ENCODE data around the gene DNASE1L3.
"Not testable (repeated sequence)": the region's sequence is repeated elsewhere in the genome, so short reads cannot be mapped to it uniquely, and the experiment has no call there.

DNASE1L3 gene, protein sequence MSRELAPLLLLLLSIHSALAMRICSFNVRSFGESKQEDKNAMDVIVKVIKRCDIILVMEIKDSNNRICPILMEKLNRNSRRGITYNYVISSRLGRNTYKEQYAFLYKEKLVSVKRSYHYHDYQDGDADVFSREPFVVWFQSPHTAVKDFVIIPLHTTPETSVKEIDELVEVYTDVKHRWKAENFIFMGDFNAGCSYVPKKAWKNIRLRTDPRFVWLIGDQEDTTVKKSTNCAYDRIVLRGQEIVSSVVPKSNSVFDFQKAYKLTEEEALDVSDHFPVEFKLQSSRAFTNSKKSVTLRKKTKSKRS

DNA sequence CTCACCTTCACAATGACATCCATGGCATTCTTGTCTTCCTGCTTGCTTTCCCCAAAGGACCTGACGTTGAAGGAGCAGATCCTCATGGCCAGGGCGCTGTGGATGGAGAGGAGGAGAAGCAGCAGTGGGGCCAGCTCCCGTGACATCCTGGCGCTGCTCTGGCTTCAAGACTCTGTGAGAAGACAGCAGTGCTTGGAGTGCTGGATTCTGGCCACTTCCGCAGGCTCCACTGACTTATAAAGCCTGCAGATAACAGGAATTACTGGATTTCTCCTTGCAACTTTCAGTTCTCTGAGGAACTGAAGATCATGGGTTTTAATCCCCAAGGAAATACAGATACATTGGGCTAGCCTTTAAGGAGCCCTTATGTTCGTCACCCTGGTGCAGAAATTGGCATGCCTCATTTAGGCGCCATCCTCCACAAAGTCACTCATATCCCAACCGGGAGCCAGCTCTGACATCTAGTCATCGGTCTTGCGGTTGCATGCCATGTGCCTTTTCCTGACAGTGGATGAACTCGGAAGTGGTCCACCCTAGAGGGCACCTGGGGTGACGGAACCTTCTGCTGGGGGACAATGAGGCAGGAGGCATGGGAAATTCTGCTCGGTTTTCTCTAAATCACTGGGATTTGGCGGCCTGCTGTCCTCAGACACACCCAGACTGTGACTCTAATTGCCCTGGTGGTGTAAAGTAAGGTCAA, at the start of gene DNASE1L3:
DNASE1L3 (minus strand) TSS at position 212 of the 700 bp plus-strand sequence; CDS start at position 146, 66 bp downstream.
- DNase-seq: no peak

- DNase-seq: no peak
These were observed 49.5 kb upstream of the DNASE1L3 start for GRCh38 chr3:58260261-58260731.

DNA sequence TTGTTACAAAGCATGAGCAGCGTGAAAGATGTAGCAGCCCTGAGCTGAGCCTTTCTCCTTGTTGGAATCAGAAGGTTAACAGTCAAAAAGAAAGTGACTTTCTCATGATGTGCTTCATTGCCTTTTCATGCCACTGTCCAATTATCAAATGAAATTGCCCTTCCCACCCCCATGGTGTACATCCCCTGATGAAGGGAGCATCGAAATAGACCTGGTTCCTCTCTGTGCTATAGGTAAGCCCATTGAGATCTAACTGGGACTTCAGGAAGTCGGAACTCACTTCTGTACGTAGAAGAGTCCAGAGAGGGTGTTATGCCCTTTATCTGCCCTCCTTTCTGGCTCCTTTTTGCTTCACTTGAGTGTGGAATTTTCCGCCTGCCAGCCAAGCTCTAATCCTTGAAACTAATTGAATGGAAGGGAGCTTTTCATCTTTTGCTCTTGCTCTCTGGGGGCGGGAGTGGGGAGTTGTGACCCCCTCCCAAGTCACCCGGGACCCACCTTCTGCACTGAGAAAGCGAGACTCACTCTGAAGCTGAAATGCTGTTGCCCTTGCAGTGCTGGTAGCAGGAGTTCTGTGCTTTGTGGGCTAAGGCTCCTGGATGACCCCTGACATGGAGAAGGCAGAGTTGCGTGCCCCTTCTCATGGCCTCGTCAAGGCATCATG, 47.8 kb upstream of the DNASE1L3 start:
- DNase-seq: no peak

GRCh38 chr3:58256511-58256910, 45.7 kb upstream of the DNASE1L3 start:
- no peak for DNase-seq

GRCh38 chr3:58256061-58256460, 45.3 kb upstream of the DNASE1L3 start:
- no peak for DNase-seq

- DNase-seq: no peak
These were observed 43.4 kb upstream of the DNASE1L3 start for GRCh38 chr3:58254144-58254543.

GRCh38 chr3:58251631-58252035, 40.9 kb upstream of the DNASE1L3 start:
- peak in 1 of 3 experiments; percentile 6 for DNase-seq

DNA sequence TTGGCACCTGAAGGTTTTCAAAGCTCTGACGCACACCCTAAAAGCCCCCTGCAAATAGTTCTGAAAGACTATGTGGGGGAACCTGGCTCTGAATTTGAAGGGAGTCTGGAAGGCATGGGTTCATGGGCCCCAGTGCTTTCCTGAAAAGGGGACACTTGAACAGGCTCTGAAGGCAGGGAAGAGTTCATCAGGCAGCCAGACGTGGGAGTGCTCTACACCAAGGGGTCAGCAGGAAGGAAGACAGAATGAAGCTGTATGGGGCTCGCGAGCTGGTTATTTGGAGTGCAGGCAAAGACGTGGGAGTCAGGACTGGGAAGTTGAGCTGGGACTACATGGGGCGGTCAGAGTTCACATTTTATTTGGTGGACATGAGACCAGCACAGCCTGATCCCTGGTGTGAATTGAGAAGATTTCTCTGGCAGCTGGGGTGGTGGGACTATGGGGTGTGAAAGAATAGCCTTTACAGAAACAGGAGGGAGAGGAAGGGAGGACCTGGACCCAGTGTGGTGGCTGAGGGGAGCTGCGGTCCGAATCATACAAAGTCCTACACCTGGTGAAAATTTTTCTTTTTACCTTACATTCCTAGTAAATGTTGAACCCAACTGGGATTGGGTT, 39.4 kb upstream of the DNASE1L3 start:
- DNase-seq: no peak

GRCh38 chr3:58249358-58250092, 38.8 kb upstream of the DNASE1L3 start:
- DNase-seq: peak in 1 of 3 experiments; percentile 17

- DNase-seq: no peak
These were observed 35.6 kb upstream of the DNASE1L3 start for GRCh38 chr3:58246148-58247047.

- DNase-seq: no peak
These were observed 33.3 kb upstream of the DNASE1L3 start for GRCh38 chr3:58243976-58244585.

- not testable (repeated sequence) for DNase-seq
These were observed 32.1 kb upstream of the DNASE1L3 start for GRCh38 chr3:58242860-58243259.

GRCh38 chr3:58242340-58242739, 31.6 kb upstream of the DNASE1L3 start:
- DNase-seq: no peak

GRCh38 chr3:58241306-58242044, 30.7 kb upstream of the DNASE1L3 start:
- no peak for DNase-seq

GRCh38 chr3:58238830-58239229, 28.1 kb upstream of the DNASE1L3 start:
- no peak for DNase-seq

DNA sequence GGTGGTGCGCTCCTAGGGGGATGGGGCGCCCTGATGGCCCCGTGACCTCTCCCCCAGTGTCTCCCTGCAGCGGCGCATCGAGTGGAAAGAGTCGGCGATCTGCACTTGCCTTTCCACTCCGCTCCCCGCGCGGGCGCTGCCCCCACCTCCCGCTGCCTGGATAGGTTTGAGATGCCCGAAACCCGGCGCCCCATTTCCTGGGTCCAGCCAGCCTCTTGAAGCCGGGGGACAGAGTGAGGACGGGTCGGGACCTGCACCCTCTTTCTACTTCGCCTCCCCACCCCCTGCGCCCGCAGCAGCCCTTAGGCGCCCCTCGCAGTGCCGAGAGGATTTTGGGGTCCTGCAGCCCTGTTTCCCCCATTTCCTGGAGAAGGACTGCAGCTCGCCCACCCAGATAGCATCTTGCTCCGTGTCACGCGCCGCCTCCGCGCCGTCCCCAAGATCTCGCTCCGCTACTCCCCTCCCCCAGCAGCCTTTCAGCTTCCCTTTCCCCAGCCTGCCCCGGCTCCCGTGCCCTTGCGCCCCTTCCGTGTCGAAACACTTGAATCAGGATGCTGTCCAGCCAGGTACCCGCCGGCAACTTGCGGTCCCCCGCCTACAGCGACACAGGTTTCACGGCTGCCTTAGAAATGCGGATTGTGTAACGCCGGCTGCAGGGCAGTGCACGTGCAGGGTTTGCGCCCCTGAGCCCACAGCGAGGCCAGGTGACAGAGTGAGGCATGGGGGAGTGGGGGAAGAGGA, 27.3 kb upstream of the DNASE1L3 start:
- peak in 2 of 3 experiments; percentile 49 to 76 for DNase-seq

GRCh38 chr3:58237238-58237940, 26.6 kb upstream of the DNASE1L3 start, which contains the start of gene ABHD6:
Gene ABHD6 (plus strand): TSS chr3:58237792. CDS start chr3:58256587, 18,795 bp downstream.
- DNase-seq: peak; percentile 61 to 85 (median 79)

- peak in 1 of 3 experiments; percentile 64 for DNase-seq
These were observed 25.9 kb upstream of the DNASE1L3 start for GRCh38 chr3:58236527-58237237.

Measured in NCI-H1417 (cell line).